T-cell (primary cell): Measurements from ENCODE around the gene ATP5F1E. TPM values are rescaled to one million over a fixed set of nuclear protein-coding genes. Genes with fewer than 3 reads are reported as not detected.

Experiments
- ATAC-seq, 4 experiments: fragments of 200-7000 bp in 3 of 4; fragments of 150-1000 bp in 1 of 4; cut with Tn5 transposase; replicated peaks in 1 of 4; 1 replicate in 3 of 4; 2 replicates in 1 of 4; pipeline ENCODE4 v1.10.0; 2021; ENCODE audit warnings: moderate library complexity in 3 of 4, mild to moderate bottlenecking in 2 of 4, moderate number of reproducible peaks in 1 of 4
- CTCF ChIA-PET, 2 donors: fragments of 300-600 bp; sonication (Branson Sonifier 250); formaldehyde crosslinking; loops; one replicate each; lab custom pipeline; 2022; ENCODE audit warnings: antibody characterized with exemption in 2 of 2; lab: Charles Lee
- POLR2A ChIA-PET, 2 donors: fragments of 300-600 bp; sonication (Branson Sonifier 250); formaldehyde crosslinking; loops; one replicate each; lab custom pipeline; 2022; ENCODE audit warnings: antibody characterized with exemption in 2 of 2; lab: Charles Lee
- DNase-seq, 35 experiments: peaks; one replicate each; pipeline versions ENCODE4 v3.0.0 to v3.0.0-alpha.2; 2013 to 2023
- H3K27ac ChIP-seq: one replicate; pipeline ENCODE4 v1.5.1; 2013; ENCODE audit warnings: low read length
- H3K27me3 ChIP-seq, 2 experiments: replicated peaks in 1 of 2; 1 replicate in 1 of 2; 2 replicates in 1 of 2; pipeline versions ENCODE4 v1.6.1 to v1.7.0; 2013; ENCODE audit warnings: low read length in 1 of 2, mixed read lengths in 1 of 2; ENCODE audit not compliant: control insufficient read depth in 2 of 2, insufficient read depth in 2 of 2; ENCODE audit errors: extremely low read depth in 1 of 2
- H3K36me3 ChIP-seq, 2 donors: 1 replicate in 1 of 2; 2 replicates in 1 of 2; pipeline versions ENCODE4 v1.6.1 to v1.7.0; 2013; ENCODE audit warnings: low read length in 1 of 2; ENCODE audit not compliant: control insufficient read depth in 2 of 2, insufficient read depth in 1 of 2; ENCODE audit errors: extremely low read depth in 1 of 2
- H3K4me1 ChIP-seq, 2 experiments: 1 replicate in 1 of 2; 2 replicates in 1 of 2; pipeline versions ENCODE4 v1.6.1 to v1.7.0; 2013; ENCODE audit warnings: low read length in 2 of 2, mixed read lengths in 1 of 2; ENCODE audit not compliant: insufficient read depth in 2 of 2, control insufficient read depth in 1 of 2; ENCODE audit errors: extremely low read depth in 1 of 2
- H3K4me3 ChIP-seq, 2 donors: 1 replicate in 1 of 2; 2 replicates in 1 of 2; pipeline versions ENCODE4 v1.5.1 to v1.7.0; 2013; ENCODE audit warnings: mild to moderate bottlenecking in 2 of 2, low read length in 1 of 2, moderate library complexity in 1 of 2; ENCODE audit not compliant: control insufficient read depth in 1 of 2; ENCODE audit errors: extremely low read depth in 1 of 2
- H3K9me3 ChIP-seq: 2 replicates; pipeline ENCODE4 v1.7.0; 2013
- H3K27ac Mint-ChIP-seq, 2 donors: one replicate each; pipeline ENCODE4 v1.8.0; 2020 to 2021; ENCODE audit warnings: mild to moderate bottlenecking in 2 of 2, mixed read lengths in 2 of 2
- H3K27me3 Mint-ChIP-seq, 2 donors: one replicate each; pipeline ENCODE4 v1.8.0; 2021 to 2022; ENCODE audit warnings: mixed read lengths in 2 of 2
- H3K36me3 Mint-ChIP-seq: one replicate; pipeline ENCODE4 v1.8.0; 2021; ENCODE audit warnings: mixed read lengths
- H3K4me1 Mint-ChIP-seq, 3 donors: one replicate each; pipeline ENCODE4 v1.8.0; 2020 to 2022; ENCODE audit warnings: mixed read lengths in 3 of 3, mild to moderate bottlenecking in 1 of 3
- H3K4me3 Mint-ChIP-seq, 3 donors: one replicate each; pipeline ENCODE4 v1.8.0; 2020 to 2022; ENCODE audit warnings: mild to moderate bottlenecking in 3 of 3, mixed read lengths in 3 of 3, moderate library complexity in 3 of 3
- H3K9me3 Mint-ChIP-seq, 3 donors: one replicate each; pipeline ENCODE4 v1.8.0; 2020 to 2022; ENCODE audit warnings: mixed read lengths in 3 of 3
- WGBS: methylation state at CpG from one replicate; pipeline ENCODE4 v1.1.5; 2013; ENCODE audit warnings: missing lambda C conversion rate; ENCODE audit not compliant: insufficient coverage; 5-methylcytosine and 5-hydroxymethylcytosine counted together
- total RNA-seq, 35 experiments: library from RNA in 6 of 35; stranded (reverse) in 6 of 35; fragments of 120-200 nt in 1 of 35; gene quantifications; one replicate each; pipeline versions ENCODE4 v1.2.1 to v1.2.4 and lab custom pipeline; 2013 to 2026

ATP5F1E gene
- total RNA-seq, 5 donors from 2014 or later (not counting 1 experiment from before 2014, with no cell fraction given): 50.6 to 105 (median 62.4) TPM

GRCh38 chr20:59004493-59004762 is 27.7 kb downstream of the ATP5F1E start:
- Histone ChIP-seq H3K4me1 (peaks cover 6 to 39% of the 10 kb centered on the region in 2 experiments), H3K4me3 (peak overlapping the region in 1 of 2 donors; percentile 17), H3K27ac (peak overlapping the region; percentile 58), H3K36me3 (peaks cover 2 to 3% of the 10 kb centered on the region in 2 donors), H3K27me3 (peaks cover 0 to 8% of the 10 kb centered on the region in 2 experiments), H3K9me3 (no peaks in the 10 kb centered on the region)
- Mint-ChIP-seq H3K27me3 (no peaks in the 10 kb centered on the region), H3K27ac (peak overlapping the region; percentile 90 to 92), H3K36me3 (peaks cover 6% of the 10 kb centered on the region), H3K4me1 (peaks cover 42 to 43% (median 43%) of the 10 kb centered on the region in 3 donors), H3K9me3 (no peaks in the 10 kb centered on the region), H3K4me3 (peak overlapping the region; percentile 70 to 83 (median 71))
- peak in 1 of 4 experiments; percentile 7 for ATAC-seq
- CTCF ChIA-PET: no interaction called here
- POLR2A ChIA-PET: no interaction called here
- peak in 32 of 35 experiments; percentile 21 to 80 (median 56) for DNase-seq
- WGBS: 53% methylated on average over 3 of the region's 4 CpGs

- POLR2A ChIA-PET: no interaction called here
- Histone ChIP-seq H3K9me3 (no peaks in the 10 kb centered on the region), H3K4me1 (peaks cover 6 to 39% of the 10 kb centered on the region in 2 experiments), H3K4me3 (no peak overlapping the region), H3K27me3 (peaks cover 0 to 8% of the 10 kb centered on the region in 2 experiments), H3K27ac (no peak overlapping the region), H3K36me3 (peaks cover 2 to 3% of the 10 kb centered on the region in 2 donors)
- no peak for ATAC-seq
- CTCF ChIA-PET: no interaction called here
- peaks cover 42 to 43% (median 43%) of the 10 kb centered on the region in 3 donors for H3K4me1 Mint-ChIP-seq
- peak overlapping the region; percentile 83 to 92 for H3K27ac Mint-ChIP-seq
- 90% methylated on average over 16 of the region's 16 CpGs for WGBS
- no peaks in the 10 kb centered on the region for H3K9me3 Mint-ChIP-seq
- no peak for DNase-seq
- peak overlapping the region in 2 of 3 donors; percentile 70 to 83 for H3K4me3 Mint-ChIP-seq
- H3K27me3 Mint-ChIP-seq: no peaks in the 10 kb centered on the region
- peaks cover 6% of the 10 kb centered on the region for H3K36me3 Mint-ChIP-seq
Measured at GRCh38 chr20:59003836-59004492, 28.2 kb downstream of the ATP5F1E start.

- Mint-ChIP-seq H3K9me3 (no peaks in the 10 kb centered on the region), H3K4me1 (peaks cover 42 to 43% (median 43%) of the 10 kb centered on the region in 3 donors), H3K27ac (peak overlapping the region; percentile 67 to 83), H3K36me3 (peaks cover 6% of the 10 kb centered on the region), H3K27me3 (no peaks in the 10 kb centered on the region), H3K4me3 (no peak overlapping the region)
- Histone ChIP-seq H3K4me1 (peaks cover 6 to 39% of the 10 kb centered on the region in 2 experiments), H3K4me3 (no peak overlapping the region), H3K9me3 (no peaks in the 10 kb centered on the region), H3K27me3 (peaks cover 0 to 3% of the 10 kb centered on the region in 2 experiments), H3K27ac (no peak overlapping the region), H3K36me3 (peaks cover 2 to 3% of the 10 kb centered on the region in 2 donors)
- ATAC-seq: no peak
- no peak for DNase-seq
- whole genome bisulfite sequencing: 89% methylated on average over 15 of the region's 17 CpGs
- ChIA-PET CTCF (interaction anchor here in 1 of 2 donors (0.6 kb wide), 1 partner anchor 24 kb away, joined by 3 read pairs; no protein-coding TSS in a partner anchor), POLR2A (no interaction called here)
Measured at GRCh38 chr20:59002874-59003399, 29.2 kb downstream of the ATP5F1E start.

- H3K27me3 Mint-ChIP-seq: no peaks in the 10 kb centered on the region
- peaks cover 11% of the 10 kb centered on the region for H3K36me3 Mint-ChIP-seq
- Histone ChIP-seq H3K27ac (no peak overlapping the region), H3K9me3 (no peaks in the 10 kb centered on the region), H3K27me3 (peaks cover 0 to under 1% of the 10 kb centered on the region in 2 experiments), H3K4me1 (peaks cover 6 to 34% of the 10 kb centered on the region in 2 experiments), H3K36me3 (peaks cover 3 to 7% of the 10 kb centered on the region in 2 donors), H3K4me3 (no peak overlapping the region)
- ATAC-seq (no peak), DNase-seq (no peak)
- ChIA-PET CTCF (interaction anchor here in 1 of 2 donors (0.6 kb wide), 1 partner anchor 23 kb away, joined by 3 read pairs; no protein-coding TSS in a partner anchor), POLR2A (no interaction called here)
- H3K9me3 Mint-ChIP-seq: no peaks in the 10 kb centered on the region
- peak overlapping the region; percentile 17 to 27 for H3K27ac Mint-ChIP-seq
- peaks cover 41 to 42% (median 41%) of the 10 kb centered on the region in 3 donors for H3K4me1 Mint-ChIP-seq
- no peak overlapping the region for H3K4me3 Mint-ChIP-seq
- WGBS: 94% methylated on average over 7 of the region's 8 CpGs
Measured at GRCh38 chr20:59002388-59002787, 29.7 kb downstream of the ATP5F1E start.

GRCh38 chr20:59001449-59002171 is 30.5 kb downstream of the ATP5F1E start:
- WGBS: 94% methylated on average over 27 of the region's 27 CpGs
- ChIA-PET CTCF (no interaction called here), POLR2A (no interaction called here)
- H3K27me3 Mint-ChIP-seq: no peaks in the 10 kb centered on the region
- H3K27ac Mint-ChIP-seq: peak overlapping the region in 1 of 2 donors; percentile 52
- Histone ChIP-seq H3K4me1 (peaks cover 6 to 32% of the 10 kb centered on the region in 2 experiments), H3K4me3 (no peak overlapping the region), H3K9me3 (no peaks in the 10 kb centered on the region), H3K36me3 (peaks cover 8 to 14% of the 10 kb centered on the region in 2 donors), H3K27ac (no peak overlapping the region), H3K27me3 (no peaks in the 10 kb centered on the region)
- DNase-seq: no peak
- H3K4me1 Mint-ChIP-seq: peaks cover 41 to 42% (median 41%) of the 10 kb centered on the region in 3 donors
- H3K4me3 Mint-ChIP-seq: no peak overlapping the region
- no peak for ATAC-seq
- H3K9me3 Mint-ChIP-seq: no peaks in the 10 kb centered on the region
- H3K36me3 Mint-ChIP-seq: peaks cover 16% of the 10 kb centered on the region

GRCh38 chr20:59001068-59001448 is 31.1 kb downstream of the ATP5F1E start:
- 92% methylated on average over 13 of the region's 13 CpGs for WGBS
- no peaks in the 10 kb centered on the region for H3K9me3 Mint-ChIP-seq
- Histone ChIP-seq H3K4me3 (no peak overlapping the region), H3K9me3 (no peaks in the 10 kb centered on the region), H3K27ac (no peak overlapping the region), H3K27me3 (no peaks in the 10 kb centered on the region), H3K4me1 (peaks cover 6 to 26% of the 10 kb centered on the region in 2 experiments), H3K36me3 (peaks cover 8 to 20% of the 10 kb centered on the region in 2 donors)
- DNase-seq: no peak
- peaks cover 20% of the 10 kb centered on the region for H3K36me3 Mint-ChIP-seq
- no peak overlapping the region for H3K4me3 Mint-ChIP-seq
- H3K4me1 Mint-ChIP-seq: peaks cover 38 to 39% (median 38%) of the 10 kb centered on the region in 3 donors
- no peak overlapping the region for H3K27ac Mint-ChIP-seq
- ChIA-PET POLR2A (no interaction called here), CTCF (no interaction called here)
- no peaks in the 10 kb centered on the region for H3K27me3 Mint-ChIP-seq
- no peak for ATAC-seq
